Measurements from ENCODE around the gene GPR37L1.

DNA sequence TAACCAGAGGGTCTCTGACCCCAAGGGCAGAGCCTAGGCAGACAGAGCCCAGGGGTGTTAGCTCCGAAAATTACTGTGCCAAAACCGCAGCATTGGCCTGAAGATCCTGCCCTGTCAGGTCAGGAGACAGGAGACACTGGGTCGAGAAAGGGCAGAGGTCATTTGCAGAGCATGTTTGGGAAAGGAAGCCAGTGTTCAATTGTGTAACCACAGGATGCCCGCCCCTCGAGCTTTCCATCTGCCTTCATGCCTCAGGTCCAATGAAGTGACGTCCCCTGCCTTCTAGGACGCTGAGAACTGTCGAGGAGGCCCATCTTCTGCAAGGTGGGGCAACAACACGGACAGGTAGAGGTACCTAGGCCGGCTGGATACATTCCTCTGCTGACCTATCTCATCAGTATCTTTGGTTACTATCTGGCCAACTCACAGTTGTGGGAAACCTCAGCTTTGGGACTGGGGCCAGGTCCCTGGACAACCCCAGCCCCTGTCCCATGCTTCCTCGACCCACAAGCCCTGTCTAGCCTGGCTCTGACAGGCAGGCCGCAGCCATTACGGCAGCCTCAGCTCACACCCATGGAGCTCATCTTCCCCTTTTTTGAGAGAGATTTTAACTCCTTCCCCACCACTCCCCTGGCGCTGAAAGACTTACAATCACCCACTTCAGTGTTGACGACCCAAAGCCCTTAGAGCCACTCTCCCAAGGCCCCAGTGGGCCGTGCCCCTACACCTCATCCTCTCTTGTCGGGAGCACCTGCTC, 20.5 kb downstream of the GPR37L1 start:
- TF ChIP-seq, protein P1, sequence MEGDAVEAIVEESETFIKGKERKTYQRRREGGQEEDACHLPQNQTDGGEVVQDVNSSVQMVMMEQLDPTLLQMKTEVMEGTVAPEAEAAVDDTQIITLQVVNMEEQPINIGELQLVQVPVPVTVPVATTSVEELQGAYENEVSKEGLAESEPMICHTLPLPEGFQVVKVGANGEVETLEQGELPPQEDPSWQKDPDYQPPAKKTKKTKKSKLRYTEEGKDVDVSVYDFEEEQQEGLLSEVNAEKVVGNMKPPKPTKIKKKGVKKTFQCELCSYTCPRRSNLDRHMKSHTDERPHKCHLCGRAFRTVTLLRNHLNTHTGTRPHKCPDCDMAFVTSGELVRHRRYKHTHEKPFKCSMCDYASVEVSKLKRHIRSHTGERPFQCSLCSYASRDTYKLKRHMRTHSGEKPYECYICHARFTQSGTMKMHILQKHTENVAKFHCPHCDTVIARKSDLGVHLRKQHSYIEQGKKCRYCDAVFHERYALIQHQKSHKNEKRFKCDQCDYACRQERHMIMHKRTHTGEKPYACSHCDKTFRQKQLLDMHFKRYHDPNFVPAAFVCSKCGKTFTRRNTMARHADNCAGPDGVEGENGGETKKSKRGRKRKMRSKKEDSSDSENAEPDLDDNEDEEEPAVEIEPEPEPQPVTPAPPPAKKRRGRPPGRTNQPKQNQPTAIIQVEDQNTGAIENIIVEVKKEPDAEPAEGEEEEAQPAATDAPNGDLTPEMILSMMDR (conservative IDR thresholded peaks at IDR 0.05; ENCODE audit: low read length): no peak
- no peak for TF ChIP-seq EZH2phosphoT487 (IDR thresholded peaks at IDR 0.05; ENCODE audit: borderline replicate concordance, low read depth, low read length)

All from OCI-LY7 (cell line).